Stimulated activated CD4-positive, alpha-beta T cell treated with anti-CD3 and anti-CD28 coated beads, TNF-alpha, amount 100 ng/mL, for 1 hour (primary cell): ENCODE data around the gene FBXO11.
"Not testable (repeated sequence)": the region's sequence is repeated elsewhere in the genome, so short reads cannot be mapped to it uniquely, and the experiment has no call there.

ENCODE experiments used
- DNase-seq, 3 donors: peaks; one replicate each; pipeline ENCODE4 v3.0.0-alpha.2; 2020; ENCODE audit warnings: low read depth in 3 of 3, low spot score in 1 of 3

The FBXO11 gene

GRCh38 chr2:47853067-47853777, 53.1 kb downstream of the FBXO11 start:
- DNase-seq: not testable (repeated sequence)

- no peak for DNase-seq
Measured at GRCh38 chr2:47850198-47850597, 56.1 kb downstream of the FBXO11 start.

- DNase-seq: no peak
Measured at GRCh38 chr2:47849368-47849767, 56.9 kb downstream of the FBXO11 start.

- no peak for DNase-seq
Measured at GRCh38 chr2:47844162-47844561, 62.1 kb downstream of the FBXO11 start.

GRCh38 chr2:47843407-47843806, 62.9 kb downstream of the FBXO11 start:
- DNase-seq: no peak

- no peak for DNase-seq
Measured at GRCh38 chr2:47842846-47843245, 63.5 kb downstream of the FBXO11 start.

- no peak for DNase-seq
Measured at GRCh38 chr2:47838686-47839085, 67.6 kb downstream of the FBXO11 start.

GRCh38 chr2:47838249-47838648, 68.0 kb downstream of the FBXO11 start:
- DNase-seq: no peak

GRCh38 chr2:47833516-47833968, 72.8 kb downstream of the FBXO11 start:
- no peak for DNase-seq

- DNase-seq: no peak
Measured at GRCh38 chr2:47822518-47822917, 83.8 kb downstream of the FBXO11 start.

- DNase-seq: no peak
Measured at GRCh38 chr2:47819834-47820233, 86.5 kb downstream of the FBXO11 start.

- no peak for DNase-seq
Measured at GRCh38 chr2:47818777-47819176, 87.5 kb downstream of the FBXO11 start.

GRCh38 chr2:47815764-47816163, 90.5 kb downstream of the FBXO11 start:
- DNase-seq: no peak

- DNase-seq: no peak
Measured at GRCh38 chr2:47811668-47812067, 94.6 kb downstream of the FBXO11 start.

GRCh38 chr2:47810850-47811249, 95.4 kb downstream of the FBXO11 start:
- DNase-seq: no peak

GRCh38 chr2:47809903-47810302, 96.4 kb downstream of the FBXO11 start:
- no peak for DNase-seq

- no peak for DNase-seq
Measured at GRCh38 chr2:47808614-47809013, 97.7 kb downstream of the FBXO11 start.

- DNase-seq: no peak
Measured at GRCh38 chr2:47805850-47806249, 100.4 kb downstream of the FBXO11 start.

GRCh38 chr2:47803770-47804169, 102.5 kb downstream of the FBXO11 start:
- DNase-seq: no peak

GRCh38 chr2:47803363-47803762, 102.9 kb downstream of the FBXO11 start:
- DNase-seq: no peak

- no peak for DNase-seq
Measured at GRCh38 chr2:47801118-47801517, 105.2 kb downstream of the FBXO11 start.

- no peak for DNase-seq
Measured at GRCh38 chr2:47799031-47799609, 107.2 kb downstream of the FBXO11 start.

- DNase-seq: no peak
Measured at GRCh38 chr2:47798631-47799030, 107.7 kb downstream of the FBXO11 start.
